Right atrium auricular region (tissue), 2 donors: ENCODE results near the gene KLF13. TPM values are rescaled to one million over a fixed set of nuclear protein-coding genes. Genes with fewer than 3 reads are reported as not detected.

Source experiments
- DNase-seq: peaks from one replicate; pipeline ENCODE4 v3.0.0-alpha.2; 2019; ENCODE audit warnings: low spot score
- H3K27ac ChIP-seq, 2 donors: fragments of 200-600 bp; sonication (generic); 1 replicate in 1 of 2; 2 replicates in 1 of 2; pipeline ENCODE4 v1.5.1; 2016 to 2019
- H3K27me3 ChIP-seq, 2 donors: fragments of 200-600 bp; sonication (generic); one replicate each; pipeline versions ENCODE4 v1.5.1 to v1.6.0; 2017 to 2019
- H3K36me3 ChIP-seq: fragments of 200-600 bp; sonication (generic); one replicate; pipeline ENCODE4 v1.5.1; 2016
- H3K4me1 ChIP-seq, 2 donors: fragments of 200-600 bp; sonication (generic); one replicate each; pipeline versions ENCODE4 v1.5.1 to v1.6.0; 2017 to 2019
- H3K4me3 ChIP-seq, 2 donors: fragments of 200-600 bp; sonication (generic); 1 replicate in 1 of 2; 2 replicates in 1 of 2; pipeline ENCODE4 v1.5.1; 2017 to 2019; ENCODE audit warnings: mild to moderate bottlenecking in 1 of 2, moderate library complexity in 1 of 2
- H3K9me3 ChIP-seq, 2 donors: fragments of 200-600 bp; sonication (generic); one replicate each; pipeline ENCODE4 v1.5.1; 2019
- CTCF ChIP-seq, 2 donors: fragments of 200-600 bp; sonication (generic); IDR thresholded peaks; one replicate each; pipeline ENCODE4 v1.5.1; 2019; ENCODE audit warnings: antibody characterized with exemption in 2 of 2
- total RNA-seq, 2 donors: library from RNA; depleted of rRNA; stranded (reverse); fragments of >200 nt; gene quantifications; one replicate each; pipeline ENCODE4 v1.1.0, GENCODE V29; 2016

The KLF13 gene
- total RNA-seq, 2 donors from 2014 or later: 52.8 to 54.6 TPM

DNA sequence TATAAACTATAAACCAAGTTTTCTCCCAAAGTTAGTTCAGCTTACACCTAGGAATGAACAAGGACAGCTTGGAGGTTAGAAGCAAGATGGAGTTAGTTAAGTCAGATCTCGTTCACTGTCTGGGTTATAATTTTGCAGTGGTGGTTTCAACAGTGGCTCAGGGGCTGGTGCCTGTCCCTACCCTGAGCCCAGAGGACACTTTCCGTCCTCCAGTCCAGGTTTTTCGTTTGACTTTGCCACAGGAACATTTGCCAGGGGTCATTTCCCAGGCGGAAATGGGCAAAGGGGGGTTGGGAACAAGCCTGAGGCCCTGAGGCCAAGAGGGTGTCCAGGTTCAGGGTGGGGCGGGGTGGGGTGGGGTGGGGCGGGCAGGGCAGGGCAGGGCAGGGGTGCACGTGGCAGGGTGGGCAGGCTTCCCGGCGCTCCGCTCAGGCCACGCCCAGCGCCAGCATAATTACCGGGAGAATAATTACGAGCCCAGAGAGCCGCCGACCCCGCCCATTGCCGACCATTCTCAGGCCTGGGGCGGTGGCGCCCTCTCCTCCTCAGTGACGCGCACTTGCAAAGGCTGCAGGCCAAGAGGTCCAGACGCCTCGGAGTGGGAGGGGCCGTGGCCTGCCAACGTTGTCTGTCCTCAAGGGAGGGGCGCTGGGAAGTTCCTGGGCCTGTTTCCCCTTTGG is 70.4 kb downstream of the KLF13 start:
- Histone ChIP-seq H3K4me1 (peaks cover 0 to 46% of the 10 kb centered on the region in 2 donors), H3K4me3 (peak overlapping the region in 1 of 2 donors; percentile 14), H3K27me3 (no peaks in the 10 kb centered on the region), H3K27ac (peak overlapping the region; percentile 86 to 93), H3K36me3 (no peaks in the 10 kb centered on the region), H3K9me3 (no peaks in the 10 kb centered on the region)
- peak in 1 of 2 donors; percentile 61 for TF ChIP-seq CTCF (IDR thresholded peaks at IDR 0.05)
- DNase-seq: peak; percentile 98

GRCh38 chr15:31397851-31398661 is 71.4 kb downstream of the KLF13 start:
- Histone ChIP-seq H3K4me1 (peaks cover 0 to 47% of the 10 kb centered on the region in 2 donors), H3K9me3 (no peaks in the 10 kb centered on the region), H3K27ac (peak overlapping the region; percentile 86 to 93), H3K4me3 (no peak overlapping the region), H3K36me3 (no peaks in the 10 kb centered on the region), H3K27me3 (no peaks in the 10 kb centered on the region)
- DNase-seq: no peak
- TF ChIP-seq CTCF (IDR thresholded peaks at IDR 0.05): no peak

DNA sequence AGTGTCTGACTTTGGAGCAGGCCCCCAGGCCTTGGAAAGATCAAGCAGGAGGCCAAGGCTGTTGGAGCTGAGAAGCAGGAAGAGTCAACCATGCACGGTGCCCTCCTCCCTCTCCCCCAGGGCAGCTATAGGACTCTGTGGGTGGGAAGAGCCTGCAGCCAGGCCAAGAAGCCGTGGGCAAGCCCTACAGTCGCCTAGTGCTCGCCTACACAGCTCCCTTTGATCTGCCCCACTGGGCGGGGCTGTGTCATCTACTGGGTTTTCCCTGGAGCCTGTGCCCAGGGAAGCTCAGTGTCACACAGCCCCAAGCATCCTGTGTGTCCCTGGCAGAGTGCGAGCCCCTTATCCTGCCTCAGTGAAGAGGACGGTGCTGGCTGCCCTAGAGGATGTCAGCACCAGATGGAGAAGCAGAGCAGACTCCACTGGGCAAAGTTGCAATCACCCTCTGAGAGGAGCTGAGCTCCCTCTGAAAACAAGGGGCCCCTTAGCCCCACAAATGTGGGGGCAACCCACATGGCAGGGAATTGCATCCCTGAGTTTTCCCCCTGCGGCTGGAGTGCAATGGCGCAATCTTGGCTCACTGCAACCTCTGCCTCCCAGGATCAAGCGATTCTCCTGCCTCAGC is 72.2 kb downstream of the KLF13 start:
- no peak for TF ChIP-seq CTCF (IDR thresholded peaks at IDR 0.05)
- Histone ChIP-seq H3K27me3 (no peaks in the 10 kb centered on the region), H3K36me3 (no peaks in the 10 kb centered on the region), H3K9me3 (no peaks in the 10 kb centered on the region), H3K27ac (peak overlapping the region; percentile 86 to 93), H3K4me1 (peaks cover 0 to 44% of the 10 kb centered on the region in 2 donors), H3K4me3 (no peak overlapping the region)
- no peak for DNase-seq

- no peaks in the 10 kb centered on the region for H3K27me3 ChIP-seq
- no peak for DNase-seq
- no peaks in the 10 kb centered on the region for H3K36me3 ChIP-seq
- TF ChIP-seq CTCF (IDR thresholded peaks at IDR 0.05): no peak
- peak overlapping the region; percentile 31 to 32 for H3K27ac ChIP-seq
- no peak overlapping the region for H3K4me3 ChIP-seq
- no peaks in the 10 kb centered on the region for H3K9me3 ChIP-seq
- peaks cover 0 to 44% of the 10 kb centered on the region in 2 donors for H3K4me1 ChIP-seq
Measured at GRCh38 chr15:31399544-31400171, 73.0 kb downstream of the KLF13 start.

- peaks cover 0 to 44% of the 10 kb centered on the region in 2 donors for H3K4me1 ChIP-seq
- H3K36me3 ChIP-seq: no peaks in the 10 kb centered on the region
- H3K9me3 ChIP-seq: no peaks in the 10 kb centered on the region
- peak overlapping the region; percentile 31 to 32 for H3K27ac ChIP-seq
- TF ChIP-seq CTCF (IDR thresholded peaks at IDR 0.05): no peak
- DNase-seq: no peak
- H3K27me3 ChIP-seq: no peaks in the 10 kb centered on the region
- no peak overlapping the region for H3K4me3 ChIP-seq
Measured at GRCh38 chr15:31400222-31400927, 73.7 kb downstream of the KLF13 start.
